T1000 (cell line): ENCODE measurements around the gene FMN1.

ENCODE experiments used
- DNase-seq: peaks from one replicate; lab custom pipeline; 2025; ENCODE audit warnings: mixed read lengths; lab: John Stamatoyannopoulos, UW

Gene FMN1

DNA sequence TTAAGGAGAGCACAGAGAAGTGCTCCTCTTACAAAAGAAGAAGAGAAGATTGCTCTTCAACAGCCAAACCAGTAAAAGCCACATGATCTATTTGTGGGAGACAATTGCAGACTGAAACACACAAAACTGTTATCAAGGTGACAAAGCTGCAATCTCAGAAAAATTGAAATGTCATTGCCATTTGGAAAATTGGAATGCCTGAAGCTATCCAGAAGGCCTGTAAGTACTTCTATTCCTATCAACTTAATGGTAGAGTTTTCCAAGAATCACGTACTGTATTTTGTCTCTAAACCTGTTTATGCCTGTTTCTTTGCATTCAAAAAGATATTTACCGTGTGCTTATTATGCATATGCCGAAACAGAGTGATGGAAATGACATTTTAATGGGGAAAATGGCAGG is 272.0 kb downstream of the FMN1 start:
- DNase-seq: no peak

- DNase-seq: peak; percentile 17
Measured at GRCh38 chr15:32919749-32920414, 274.6 kb downstream of the FMN1 start.

- no peak for DNase-seq
Measured at GRCh38 chr15:32918547-32918946, 276.0 kb downstream of the FMN1 start.

GRCh38 chr15:32910839-32911238 is 283.7 kb downstream of the FMN1 start:
- no peak for DNase-seq

DNA sequence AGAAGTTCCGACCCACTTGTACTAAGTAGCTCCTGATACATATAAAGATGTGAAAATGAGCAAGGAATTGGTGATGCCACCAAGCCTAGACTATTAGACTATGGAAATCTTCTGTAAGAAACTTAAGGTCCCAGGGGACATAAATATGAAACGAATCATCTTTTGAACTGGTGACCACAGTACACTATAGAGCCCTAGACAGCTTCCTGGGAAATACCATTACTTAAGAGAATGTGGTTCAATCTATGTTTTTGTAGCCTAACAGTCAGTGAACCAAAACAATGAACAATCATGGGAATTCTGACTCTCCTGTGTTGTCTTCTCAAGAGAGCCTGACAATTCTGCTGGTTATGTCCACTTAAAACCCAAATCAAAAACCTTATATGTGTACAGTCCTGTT is 285.1 kb downstream of the FMN1 start:
- no peak for DNase-seq

- DNase-seq: no peak
Measured at GRCh38 chr15:32908872-32909271, 285.6 kb downstream of the FMN1 start.

DNA sequence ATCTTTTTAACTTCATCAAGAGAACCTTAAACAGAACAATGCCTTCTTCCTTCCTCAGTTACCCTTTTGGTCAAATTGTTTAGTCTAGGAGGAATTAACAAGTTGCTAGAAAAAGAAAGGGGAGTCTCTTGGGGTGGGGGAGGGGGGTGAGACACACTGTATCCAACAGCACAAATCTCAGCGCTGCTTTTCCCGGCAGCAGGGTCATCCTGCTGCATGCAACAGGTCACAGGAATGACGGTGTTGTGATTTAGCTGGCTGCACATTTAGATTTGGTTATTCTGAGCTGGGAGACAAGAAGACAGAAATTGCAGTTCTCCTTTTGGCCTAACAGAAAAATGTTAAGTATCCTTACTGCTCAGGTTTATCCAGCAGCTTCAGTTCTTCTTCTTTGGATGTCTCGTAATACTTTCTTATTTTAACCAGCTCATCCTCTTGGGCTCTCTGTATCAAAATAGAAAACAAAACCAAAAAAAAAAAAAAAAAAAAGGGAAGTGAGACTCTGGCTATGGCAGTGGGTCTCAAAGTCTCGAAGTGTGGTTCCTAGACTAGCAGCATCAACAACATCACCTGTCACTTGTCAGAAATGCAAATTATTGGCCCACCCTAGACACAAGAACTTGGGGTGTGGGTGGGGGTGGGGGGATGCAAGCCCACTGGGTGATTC is 286.2 kb downstream of the FMN1 start:
- DNase-seq: no peak

DNA sequence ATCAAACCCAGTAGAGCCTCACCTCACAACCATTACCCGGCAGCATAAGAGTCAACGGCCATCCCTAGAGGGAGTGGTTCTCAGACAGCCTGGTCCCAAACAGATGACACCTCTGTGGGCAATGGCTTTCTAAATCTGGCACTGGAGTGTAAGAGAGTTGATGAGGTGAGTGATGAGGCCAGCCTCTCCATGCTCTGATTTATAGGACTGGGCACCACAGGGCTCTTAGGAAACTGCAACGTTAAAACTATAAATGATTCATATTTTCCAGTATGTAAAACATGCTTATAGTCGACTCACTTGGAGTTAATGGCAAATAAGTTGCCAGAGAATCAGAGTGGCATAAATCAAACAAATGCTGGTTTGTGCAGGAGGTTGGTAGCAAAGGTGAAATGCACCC is 289.0 kb downstream of the FMN1 start:
- no peak for DNase-seq

DNA sequence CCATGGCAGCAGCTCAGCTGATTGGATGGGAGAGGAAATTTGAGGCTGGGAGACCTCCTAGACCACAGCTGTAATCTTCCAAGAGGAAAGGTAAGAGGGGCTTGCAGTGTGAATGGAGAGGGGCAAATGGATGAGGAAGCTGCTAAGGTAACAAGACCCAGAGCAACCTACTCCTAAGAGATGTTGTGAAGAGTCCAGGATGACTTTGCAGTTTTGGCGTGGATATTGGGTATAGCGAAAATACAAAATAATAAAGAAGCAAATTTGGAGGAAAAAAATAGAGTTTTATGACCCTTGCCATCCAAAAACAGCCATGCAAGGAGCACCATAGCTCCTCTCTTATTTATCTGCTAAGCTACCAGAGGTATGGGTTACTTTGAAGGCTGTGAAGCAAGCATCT is 290.1 kb downstream of the FMN1 start:
- no peak for DNase-seq

GRCh38 chr15:32903591-32904290 is 290.8 kb downstream of the FMN1 start:
- DNase-seq: no peak

DNA sequence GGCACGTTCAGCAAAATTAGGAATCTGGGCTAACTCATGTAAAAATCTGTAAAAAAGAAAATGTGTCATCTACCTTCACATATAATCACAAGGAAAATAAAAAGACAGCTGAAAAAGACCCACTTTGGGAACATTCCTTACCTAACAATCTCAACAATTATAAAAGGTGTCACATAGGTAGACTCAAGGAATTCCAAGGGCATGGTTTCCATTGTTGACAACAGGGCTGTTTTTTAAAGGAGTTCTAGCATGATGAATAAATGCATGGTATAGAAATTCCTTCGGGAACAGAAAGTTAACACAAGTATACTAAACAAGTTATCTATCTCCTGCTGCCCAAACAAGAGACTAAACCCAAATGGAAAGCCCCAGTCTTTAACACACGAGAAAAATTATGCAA is 292.5 kb downstream of the FMN1 start:
- no peak for DNase-seq

DNA sequence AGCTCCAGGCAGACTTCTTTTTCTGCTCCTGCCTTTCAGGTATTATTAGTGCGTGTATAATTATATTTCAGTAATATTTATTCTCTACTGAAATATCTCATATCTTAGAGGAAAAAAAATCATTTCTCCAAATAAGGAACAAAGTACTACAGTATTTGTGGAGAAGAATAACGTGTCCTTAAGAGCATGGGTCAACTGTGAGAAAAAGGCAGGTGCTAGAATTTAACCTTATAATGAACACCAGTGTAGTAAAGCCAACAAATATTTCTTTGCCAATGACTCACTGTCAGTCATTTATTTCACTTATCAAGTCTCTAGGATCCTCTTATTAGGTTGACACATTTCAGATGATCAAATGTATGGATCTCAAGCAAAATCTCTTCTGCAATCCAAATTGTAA is 293.3 kb downstream of the FMN1 start:
- no peak for DNase-seq

DNA sequence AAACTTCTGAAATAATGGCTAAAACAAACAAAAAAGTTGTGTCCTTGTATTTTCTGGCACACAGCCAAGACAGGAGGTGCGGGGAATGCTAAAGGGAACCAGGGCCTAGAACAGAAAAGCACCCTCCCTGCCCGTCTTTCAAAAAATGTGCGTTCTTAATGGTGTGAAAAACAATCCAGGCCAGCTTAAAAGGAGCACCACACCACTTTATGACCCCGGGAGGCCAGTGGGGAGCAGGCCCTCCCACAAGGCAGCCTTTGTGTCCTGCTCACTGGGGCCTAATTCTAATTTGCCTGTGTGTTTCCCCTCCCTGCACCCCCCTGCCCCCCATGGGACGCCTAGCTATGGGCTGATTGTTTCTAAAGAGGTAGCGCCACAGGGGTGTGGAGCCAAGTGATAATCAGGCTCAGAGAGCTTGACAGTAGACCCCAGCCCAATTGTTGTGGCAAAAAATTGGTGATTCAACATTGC is 295.4 kb downstream of the FMN1 start:
- no peak for DNase-seq

DNA sequence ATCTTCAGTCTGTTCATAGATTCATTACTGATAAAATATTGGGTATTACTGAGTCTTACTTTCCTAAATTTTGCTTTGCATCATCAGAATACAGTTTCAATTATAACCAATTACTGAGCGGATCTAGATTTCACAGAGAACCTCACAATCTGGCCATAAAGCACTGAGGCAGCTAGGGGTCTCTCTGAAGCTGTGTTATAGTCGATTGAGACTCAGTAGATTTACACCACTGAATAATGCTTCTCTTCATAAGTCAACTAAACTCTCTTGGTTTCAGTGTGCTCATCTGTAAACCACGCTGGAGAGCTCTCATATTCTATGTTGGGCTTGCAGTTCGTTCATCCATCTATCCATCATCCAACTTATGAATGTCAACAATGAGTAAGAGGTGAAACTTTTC is 296.1 kb downstream of the FMN1 start:
- DNase-seq: no peak

- DNase-seq: no peak
Measured at GRCh38 chr15:32893421-32893820, 301.1 kb downstream of the FMN1 start.

DNA sequence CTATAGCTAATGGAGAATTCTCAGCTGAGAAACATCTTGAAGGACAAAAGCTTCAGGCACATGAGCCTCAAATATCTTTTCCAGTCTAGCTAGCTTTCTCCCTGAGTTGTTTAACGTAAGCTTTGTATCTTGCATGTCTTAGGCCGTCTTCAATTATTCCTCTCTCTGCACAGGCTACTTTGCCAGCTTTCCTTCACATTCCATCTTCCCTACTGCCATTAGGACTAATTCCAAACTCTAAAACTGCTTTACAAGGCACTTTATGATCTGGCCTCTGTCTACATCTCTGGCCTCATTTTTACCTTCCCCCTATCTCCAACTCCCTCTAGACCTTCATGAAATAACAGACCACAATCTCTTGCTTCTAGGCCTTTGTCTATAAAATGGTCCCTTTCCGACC is 305.3 kb downstream of the FMN1 start:
- DNase-seq: no peak

DNA sequence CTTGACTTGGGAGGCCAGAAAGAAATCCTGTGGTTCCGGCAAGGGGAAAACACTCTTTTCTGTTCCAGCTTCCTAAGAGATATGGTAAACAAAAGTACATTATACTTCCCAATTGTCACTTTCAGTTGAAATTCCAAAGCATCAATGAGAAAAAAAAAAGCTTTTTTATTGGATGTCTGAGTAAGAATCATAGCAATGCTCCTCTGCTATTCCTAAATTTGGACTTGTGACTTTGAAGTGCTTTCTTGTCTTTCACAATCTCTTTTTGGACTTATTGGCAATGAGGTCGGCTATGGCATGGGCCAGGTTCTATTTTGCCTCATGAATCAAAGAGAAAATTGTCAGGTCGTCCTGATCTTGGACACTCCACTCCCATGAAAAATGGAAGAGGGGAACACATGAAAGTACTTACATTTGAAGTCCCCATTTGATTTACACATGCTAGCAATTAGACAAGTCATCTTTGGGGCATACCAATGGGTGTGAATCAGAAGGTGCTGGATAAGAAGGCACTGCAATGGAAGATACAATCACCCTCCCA is 306.2 kb downstream of the FMN1 start:
- no peak for DNase-seq

DNA sequence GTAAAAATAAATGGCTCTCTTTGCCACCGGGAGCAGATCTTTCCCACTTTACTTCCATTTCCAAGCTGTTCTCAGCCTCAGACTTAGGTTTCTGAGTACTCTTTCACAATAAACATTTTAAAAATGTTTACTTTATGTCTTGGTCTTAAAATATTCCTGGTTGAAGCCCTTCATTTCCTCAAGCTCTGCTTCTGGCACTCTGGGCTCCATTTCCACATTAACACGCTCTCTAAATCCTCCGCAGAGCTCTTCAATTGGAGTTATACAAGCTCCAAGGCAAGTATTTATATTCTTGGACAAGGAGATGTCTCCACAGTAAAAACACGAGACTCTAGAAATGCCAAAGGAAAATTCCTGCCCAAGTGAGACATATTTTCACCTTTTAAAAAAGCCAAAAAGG is 307.4 kb downstream of the FMN1 start:
- no peak for DNase-seq

- no peak for DNase-seq
Measured at GRCh38 chr15:32886459-32886858, 308.1 kb downstream of the FMN1 start.

DNA sequence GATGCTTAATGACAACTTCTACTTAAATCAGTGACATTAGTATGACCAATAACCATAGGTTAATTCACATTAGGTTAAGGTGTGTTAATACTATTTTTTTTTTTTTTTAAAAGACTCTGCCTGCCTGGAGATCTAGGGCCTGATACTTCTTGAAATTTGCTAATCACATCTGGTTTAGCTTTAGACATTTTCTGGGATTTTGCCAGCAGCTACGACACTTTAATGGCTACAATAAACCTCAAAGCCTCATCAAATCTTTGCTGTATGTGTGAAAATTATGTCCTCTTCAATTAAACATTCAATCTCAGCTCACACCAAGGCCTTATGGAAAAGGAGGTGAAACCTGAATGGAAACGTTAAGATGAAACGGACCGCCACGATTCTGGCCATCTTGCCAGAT is 308.8 kb downstream of the FMN1 start:
- DNase-seq: no peak

DNA sequence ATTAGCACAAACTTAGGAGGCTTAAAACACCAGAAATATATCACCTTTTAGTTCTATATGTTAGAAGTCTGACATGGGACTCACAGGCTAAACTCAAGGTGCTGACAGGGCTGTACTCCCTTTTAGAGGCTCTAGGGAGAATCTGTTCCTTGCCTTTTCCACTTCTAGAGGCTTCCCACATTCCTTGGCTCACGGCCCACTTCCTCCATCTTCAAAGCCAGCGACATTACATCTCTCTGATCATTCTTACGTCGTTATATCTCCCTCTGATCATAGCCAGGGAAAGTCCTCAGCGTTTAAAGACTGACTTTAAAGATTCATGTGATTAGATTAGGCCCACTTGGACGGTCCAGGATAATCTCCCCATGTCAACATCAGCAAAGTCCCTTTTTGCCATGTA is 310.4 kb downstream of the FMN1 start:
- DNase-seq: no peak

- DNase-seq: no peak
Measured at GRCh38 chr15:32882955-32883354, 311.6 kb downstream of the FMN1 start.

GRCh38 chr15:32881528-32881927 is 313.0 kb downstream of the FMN1 start:
- DNase-seq: no peak
